Measurements from ENCODE around the gene ATXN1. TPM values are rescaled to one million over a fixed set of nuclear protein-coding genes. Genes with fewer than 3 reads are reported as not detected.

ATXN1 gene
- polyA plus RNA-seq, 1 donor (not counting 4 experiments of a cell fraction or from before 2014, with no cell fraction given): 9.7 TPM

GRCh38 chr6:16663901-16664300 is 97.4 kb downstream of the ATXN1 start:
- dilution Hi-C loops (cut with MboI; ENCODE audit: extremely low pct_ligation_motif_present, low sequenced_read_pairs): no loop called here
- no peak overlapping the region for H3K4me3 ChIP-seq (ENCODE audit: control insufficient read depth in 2 of 3, extremely low read depth in 1 of 3, insufficient read depth in 2 of 3, low read depth in 1 of 3, low read length in 3 of 3)
- H3K36me3 ChIP-seq (ENCODE audit: control insufficient read depth in 2 of 2, extremely low read depth in 1 of 2, insufficient read depth in 2 of 2, low read length in 2 of 2): no peaks in the 10 kb centered on the region
- no peak for DNase-seq (ENCODE audit: low read depth, low spot score)
- H3K9ac ChIP-seq (ENCODE audit: control insufficient read depth, extremely low read depth, insufficient read depth, low read length): no peak overlapping the region
- H3K79me2 ChIP-seq (ENCODE audit: control insufficient read depth, insufficient read depth, low read length): no peaks in the 10 kb centered on the region
- FAIRE-seq: no peak
- no peak overlapping the region for H3K27ac ChIP-seq (ENCODE audit: control insufficient read depth, insufficient read depth, low read length)
- H3K4me2 ChIP-seq (ENCODE audit: control insufficient read depth, extremely low read depth, insufficient read depth, low read depth, low read length): no peak overlapping the region
- no peaks in the 10 kb centered on the region for H4K20me1 ChIP-seq (ENCODE audit: control insufficient read depth, extremely low read depth, insufficient read depth, low read length)
- H3K4me1 ChIP-seq (ENCODE audit: control insufficient read depth, extremely low read depth, insufficient read depth, low read length): peaks cover 10% of the 10 kb centered on the region
- H3K9me1 ChIP-seq (ENCODE audit: control insufficient read depth, extremely low read depth, insufficient read depth, low read length): no peaks in the 10 kb centered on the region
- no peaks in the 10 kb centered on the region for H3K9me3 ChIP-seq (ENCODE audit: control insufficient read depth, low read depth, low read length)
- H3K27me3 ChIP-seq (ENCODE audit: control insufficient read depth, extremely low read depth, insufficient read depth, low read length): no peaks in the 10 kb centered on the region
- no peak overlapping the region for H2AFZ ChIP-seq (ENCODE audit: control insufficient read depth, low read length)
- TF ChIP-seq, protein P1, sequence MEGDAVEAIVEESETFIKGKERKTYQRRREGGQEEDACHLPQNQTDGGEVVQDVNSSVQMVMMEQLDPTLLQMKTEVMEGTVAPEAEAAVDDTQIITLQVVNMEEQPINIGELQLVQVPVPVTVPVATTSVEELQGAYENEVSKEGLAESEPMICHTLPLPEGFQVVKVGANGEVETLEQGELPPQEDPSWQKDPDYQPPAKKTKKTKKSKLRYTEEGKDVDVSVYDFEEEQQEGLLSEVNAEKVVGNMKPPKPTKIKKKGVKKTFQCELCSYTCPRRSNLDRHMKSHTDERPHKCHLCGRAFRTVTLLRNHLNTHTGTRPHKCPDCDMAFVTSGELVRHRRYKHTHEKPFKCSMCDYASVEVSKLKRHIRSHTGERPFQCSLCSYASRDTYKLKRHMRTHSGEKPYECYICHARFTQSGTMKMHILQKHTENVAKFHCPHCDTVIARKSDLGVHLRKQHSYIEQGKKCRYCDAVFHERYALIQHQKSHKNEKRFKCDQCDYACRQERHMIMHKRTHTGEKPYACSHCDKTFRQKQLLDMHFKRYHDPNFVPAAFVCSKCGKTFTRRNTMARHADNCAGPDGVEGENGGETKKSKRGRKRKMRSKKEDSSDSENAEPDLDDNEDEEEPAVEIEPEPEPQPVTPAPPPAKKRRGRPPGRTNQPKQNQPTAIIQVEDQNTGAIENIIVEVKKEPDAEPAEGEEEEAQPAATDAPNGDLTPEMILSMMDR (optimal IDR thresholded peaks at IDR 0.05 in 1 of 3, IDR thresholded peaks at IDR 0.05 in 1 of 3, conservative IDR thresholded peaks at IDR 0.05 in 1 of 3; ENCODE audit: extremely low read depth in 1 of 3, insufficient read depth in 2 of 3, low read length in 3 of 3): no peak
- TF ChIP-seq EZH2 (IDR thresholded peaks at IDR 0.05; ENCODE audit: low read length): no peak

- no peak overlapping the region for H3K27ac ChIP-seq (ENCODE audit: control insufficient read depth, insufficient read depth, low read length)
- H3K36me3 ChIP-seq (ENCODE audit: control insufficient read depth in 2 of 2, extremely low read depth in 1 of 2, insufficient read depth in 2 of 2, low read length in 2 of 2): peaks cover 0 to 3% of the 10 kb centered on the region in 2 experiments
- H3K4me1 ChIP-seq (ENCODE audit: control insufficient read depth, extremely low read depth, insufficient read depth, low read length): no peaks in the 10 kb centered on the region
- H3K4me3 ChIP-seq (ENCODE audit: control insufficient read depth in 2 of 3, extremely low read depth in 1 of 3, insufficient read depth in 2 of 3, low read depth in 1 of 3, low read length in 3 of 3): no peak overlapping the region
- no peak overlapping the region for H2AFZ ChIP-seq (ENCODE audit: control insufficient read depth, low read length)
- H3K9ac ChIP-seq (ENCODE audit: control insufficient read depth, extremely low read depth, insufficient read depth, low read length): no peak overlapping the region
- H3K4me2 ChIP-seq (ENCODE audit: control insufficient read depth, extremely low read depth, insufficient read depth, low read depth, low read length): no peak overlapping the region
- H3K27me3 ChIP-seq (ENCODE audit: control insufficient read depth, extremely low read depth, insufficient read depth, low read length): no peaks in the 10 kb centered on the region
- dilution Hi-C loops (cut with MboI; ENCODE audit: extremely low pct_ligation_motif_present, low sequenced_read_pairs): no loop called here
- no peaks in the 10 kb centered on the region for H3K9me3 ChIP-seq (ENCODE audit: control insufficient read depth, low read depth, low read length)
- no peaks in the 10 kb centered on the region for H3K79me2 ChIP-seq (ENCODE audit: control insufficient read depth, insufficient read depth, low read length)
- no peak for DNase-seq (ENCODE audit: low read depth, low spot score)
- no peaks in the 10 kb centered on the region for H4K20me1 ChIP-seq (ENCODE audit: control insufficient read depth, extremely low read depth, insufficient read depth, low read length)
- no peaks in the 10 kb centered on the region for H3K9me1 ChIP-seq (ENCODE audit: control insufficient read depth, extremely low read depth, insufficient read depth, low read length)
- TF ChIP-seq EZH2 (IDR thresholded peaks at IDR 0.05; ENCODE audit: low read length): no peak
- no peak for FAIRE-seq
These were observed 101.1 kb downstream of the ATXN1 start for GRCh38 chr6:16660157-16660497.

- FAIRE-seq (no peak), DNase-seq (ENCODE audit: low read depth, low spot score) (no peak)
- Histone ChIP-seq H3K9ac (ENCODE audit: control insufficient read depth, extremely low read depth, insufficient read depth, low read length) (no peak overlapping the region), H3K36me3 (ENCODE audit: control insufficient read depth in 2 of 2, extremely low read depth in 1 of 2, insufficient read depth in 2 of 2, low read length in 2 of 2) (peaks cover 1 to 3% of the 10 kb centered on the region in 2 experiments), H3K4me2 (ENCODE audit: control insufficient read depth, extremely low read depth, insufficient read depth, low read depth, low read length) (no peak overlapping the region), H3K9me3 (ENCODE audit: control insufficient read depth, low read depth, low read length) (no peaks in the 10 kb centered on the region), H3K4me3 (ENCODE audit: control insufficient read depth in 2 of 3, extremely low read depth in 1 of 3, insufficient read depth in 2 of 3, low read depth in 1 of 3, low read length in 3 of 3) (no peak overlapping the region), H3K27me3 (ENCODE audit: control insufficient read depth, extremely low read depth, insufficient read depth, low read length) (no peaks in the 10 kb centered on the region), H3K27ac (ENCODE audit: control insufficient read depth, insufficient read depth, low read length) (no peak overlapping the region), H3K4me1 (ENCODE audit: control insufficient read depth, extremely low read depth, insufficient read depth, low read length) (no peaks in the 10 kb centered on the region), H3K79me2 (ENCODE audit: control insufficient read depth, insufficient read depth, low read length) (no peaks in the 10 kb centered on the region), H4K20me1 (ENCODE audit: control insufficient read depth, extremely low read depth, insufficient read depth, low read length) (no peaks in the 10 kb centered on the region), H3K9me1 (ENCODE audit: control insufficient read depth, extremely low read depth, insufficient read depth, low read length) (no peaks in the 10 kb centered on the region), H2AFZ (ENCODE audit: control insufficient read depth, low read length) (no peak overlapping the region)
- TF ChIP-seq EZH2 (IDR thresholded peaks at IDR 0.05; ENCODE audit: low read length): no peak
- TF ChIP-seq, protein P1 (optimal IDR thresholded peaks at IDR 0.05 in 1 of 3, IDR thresholded peaks at IDR 0.05 in 1 of 3, conservative IDR thresholded peaks at IDR 0.05 in 1 of 3; ENCODE audit: extremely low read depth in 1 of 3, insufficient read depth in 2 of 3, low read length in 3 of 3): no peak
- dilution Hi-C loops (cut with MboI; ENCODE audit: extremely low pct_ligation_motif_present, low sequenced_read_pairs): no loop called here
These were observed 101.6 kb downstream of the ATXN1 start for GRCh38 chr6:16659466-16660156.

Measured in keratinocyte (primary cell).